ENCODE results near the gene RSAD2. TPM values are rescaled to one million over a fixed set of nuclear protein-coding genes. Genes with fewer than 3 reads are reported as not detected.

Gene RSAD2
- total RNA-seq, 1 experiment from 2014 or later: 37.2 TPM

DNA sequence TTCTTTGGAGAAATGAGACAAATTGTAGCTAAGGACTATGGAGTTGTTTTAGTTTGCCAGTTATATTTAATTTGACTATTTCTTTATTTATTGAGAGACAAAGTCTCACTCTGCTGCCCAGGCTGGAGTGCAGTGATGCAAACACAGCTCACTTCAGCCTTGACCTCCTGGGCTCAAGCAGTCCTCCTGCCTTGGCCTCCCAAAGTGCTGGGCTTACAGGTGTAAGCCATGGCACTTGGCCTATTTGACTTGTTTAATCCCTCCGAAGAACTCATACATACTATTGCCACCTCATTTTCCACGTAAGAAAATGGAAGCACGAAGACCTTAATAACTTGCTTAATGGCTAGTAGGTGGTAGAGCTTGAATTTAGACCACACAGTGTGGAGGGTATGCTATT, 38.6 kb downstream of the RSAD2 start:
- Mint-ChIP-seq H3K36me3 (ENCODE audit: insufficient read depth, unreplicated experiment) (peaks cover 20% of the 10 kb centered on the region), H3K4me3 (ENCODE audit: low read depth, unreplicated experiment) (peak overlapping the region; percentile 58), H3K27me3 (ENCODE audit: unreplicated experiment) (no peaks in the 10 kb centered on the region), H3K9me3 (ENCODE audit: low read depth, unreplicated experiment) (no peaks in the 10 kb centered on the region), H3K4me1 (ENCODE audit: low read depth, unreplicated experiment) (peaks cover 43% of the 10 kb centered on the region), H3K27ac (ENCODE audit: unreplicated experiment) (no peak overlapping the region)
- CTCF ChIA-PET: interaction anchor here (0.7 to 1.5 kb wide), 4 partner anchors 11 to 129 kb away, joined by 3 to 5 read pairs (median 3); no protein-coding TSS in a partner anchor
- DNase-seq: no peak
- BruUV-seq (replicated peaks): no TSS peak
- intact Hi-C loops (cut with micrococcal nuclease; ENCODE audit: unreplicated experiment): no loop called here
- TF ChIP-seq, protein P1, sequence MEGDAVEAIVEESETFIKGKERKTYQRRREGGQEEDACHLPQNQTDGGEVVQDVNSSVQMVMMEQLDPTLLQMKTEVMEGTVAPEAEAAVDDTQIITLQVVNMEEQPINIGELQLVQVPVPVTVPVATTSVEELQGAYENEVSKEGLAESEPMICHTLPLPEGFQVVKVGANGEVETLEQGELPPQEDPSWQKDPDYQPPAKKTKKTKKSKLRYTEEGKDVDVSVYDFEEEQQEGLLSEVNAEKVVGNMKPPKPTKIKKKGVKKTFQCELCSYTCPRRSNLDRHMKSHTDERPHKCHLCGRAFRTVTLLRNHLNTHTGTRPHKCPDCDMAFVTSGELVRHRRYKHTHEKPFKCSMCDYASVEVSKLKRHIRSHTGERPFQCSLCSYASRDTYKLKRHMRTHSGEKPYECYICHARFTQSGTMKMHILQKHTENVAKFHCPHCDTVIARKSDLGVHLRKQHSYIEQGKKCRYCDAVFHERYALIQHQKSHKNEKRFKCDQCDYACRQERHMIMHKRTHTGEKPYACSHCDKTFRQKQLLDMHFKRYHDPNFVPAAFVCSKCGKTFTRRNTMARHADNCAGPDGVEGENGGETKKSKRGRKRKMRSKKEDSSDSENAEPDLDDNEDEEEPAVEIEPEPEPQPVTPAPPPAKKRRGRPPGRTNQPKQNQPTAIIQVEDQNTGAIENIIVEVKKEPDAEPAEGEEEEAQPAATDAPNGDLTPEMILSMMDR (IDR thresholded peaks at IDR 0.05; ENCODE audit: unreplicated experiment): no peak

DNA sequence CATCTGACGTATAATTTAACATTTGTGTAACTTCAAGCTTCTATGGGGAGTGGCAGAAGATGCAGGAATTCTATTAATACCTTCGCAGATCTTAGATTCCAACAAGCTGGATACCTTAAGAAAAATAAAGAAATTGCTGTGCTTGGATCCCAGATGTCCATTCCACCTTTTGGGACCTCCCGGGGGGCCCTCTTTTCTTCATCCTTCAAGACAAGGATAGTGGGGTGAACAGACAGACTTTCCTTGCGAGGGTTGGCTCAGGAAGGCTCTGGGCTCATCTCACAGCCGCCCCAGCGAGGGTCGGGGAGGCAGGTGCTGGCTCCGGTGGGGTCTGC, 39.1 kb downstream of the RSAD2 start:
- H3K27me3 Mint-ChIP-seq (ENCODE audit: unreplicated experiment): no peaks in the 10 kb centered on the region
- H3K4me1 Mint-ChIP-seq (ENCODE audit: low read depth, unreplicated experiment): peaks cover 48% of the 10 kb centered on the region
- no TSS peak for BruUV-seq (replicated peaks)
- intact Hi-C loops (cut with micrococcal nuclease; ENCODE audit: unreplicated experiment): no loop called here
- H3K9me3 Mint-ChIP-seq (ENCODE audit: low read depth, unreplicated experiment): no peaks in the 10 kb centered on the region
- no peak for DNase-seq
- CTCF ChIA-PET: interaction anchor here (0.7 to 1.5 kb wide), 3 partner anchors 11 to 128 kb away, joined by 3 to 5 read pairs (median 3); no protein-coding TSS in a partner anchor
- H3K4me3 Mint-ChIP-seq (ENCODE audit: low read depth, unreplicated experiment): peak overlapping the region; percentile 58
- no peak overlapping the region for H3K27ac Mint-ChIP-seq (ENCODE audit: unreplicated experiment)
- TF ChIP-seq, protein P1 (IDR thresholded peaks at IDR 0.05; ENCODE audit: unreplicated experiment): no peak
- H3K36me3 Mint-ChIP-seq (ENCODE audit: insufficient read depth, unreplicated experiment): peaks cover 20% of the 10 kb centered on the region

DNA sequence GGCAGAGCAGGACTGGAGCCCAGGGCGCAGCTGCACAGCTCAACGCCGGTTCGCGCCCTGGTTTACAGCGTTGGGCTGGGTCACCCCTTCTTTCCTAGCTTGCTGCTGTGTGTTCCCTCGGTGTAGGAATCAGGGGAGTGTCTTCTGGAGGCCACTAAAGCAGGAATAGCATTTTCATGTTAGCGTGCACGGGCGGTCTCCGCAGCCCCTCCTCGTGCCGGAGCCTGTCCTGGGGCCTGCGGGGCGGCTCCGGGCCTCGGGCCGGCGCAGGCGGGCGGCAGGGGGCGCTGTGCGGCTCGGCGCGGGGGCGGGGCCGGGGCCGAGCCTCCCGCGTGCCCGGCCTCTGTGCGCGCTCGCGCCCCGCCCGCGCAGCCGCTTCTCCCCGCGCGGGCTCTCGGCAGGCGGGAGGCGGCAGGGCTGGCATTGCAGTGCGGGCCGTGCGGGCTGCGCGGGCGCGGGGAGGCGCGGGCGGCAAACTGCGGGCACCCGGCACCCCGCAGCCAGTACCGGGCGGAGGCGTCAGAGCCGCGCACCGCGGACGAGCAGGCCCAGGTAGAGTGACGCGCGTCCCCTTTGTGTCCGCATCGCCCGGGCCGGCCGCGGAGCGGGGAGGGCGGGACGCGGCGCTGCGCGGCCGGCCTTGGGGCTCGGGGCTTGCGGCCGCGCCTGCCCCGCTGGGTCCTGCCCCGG, 39.6 kb downstream of the RSAD2 start, which contains the start of gene RNF144A:
Gene RNF144A, plus strand, starts transcription at position 342 of the 690 bp plus-strand sequence. CDS start 79,515 bp downstream, outside the sequence.
- no TSS peak for BruUV-seq (replicated peaks)
- CTCF ChIA-PET: interaction anchor here (0.7 to 1.5 kb wide), 3 partner anchors 10 to 128 kb away, joined by 3 to 5 read pairs (median 3); no protein-coding TSS in a partner anchor

DNA sequence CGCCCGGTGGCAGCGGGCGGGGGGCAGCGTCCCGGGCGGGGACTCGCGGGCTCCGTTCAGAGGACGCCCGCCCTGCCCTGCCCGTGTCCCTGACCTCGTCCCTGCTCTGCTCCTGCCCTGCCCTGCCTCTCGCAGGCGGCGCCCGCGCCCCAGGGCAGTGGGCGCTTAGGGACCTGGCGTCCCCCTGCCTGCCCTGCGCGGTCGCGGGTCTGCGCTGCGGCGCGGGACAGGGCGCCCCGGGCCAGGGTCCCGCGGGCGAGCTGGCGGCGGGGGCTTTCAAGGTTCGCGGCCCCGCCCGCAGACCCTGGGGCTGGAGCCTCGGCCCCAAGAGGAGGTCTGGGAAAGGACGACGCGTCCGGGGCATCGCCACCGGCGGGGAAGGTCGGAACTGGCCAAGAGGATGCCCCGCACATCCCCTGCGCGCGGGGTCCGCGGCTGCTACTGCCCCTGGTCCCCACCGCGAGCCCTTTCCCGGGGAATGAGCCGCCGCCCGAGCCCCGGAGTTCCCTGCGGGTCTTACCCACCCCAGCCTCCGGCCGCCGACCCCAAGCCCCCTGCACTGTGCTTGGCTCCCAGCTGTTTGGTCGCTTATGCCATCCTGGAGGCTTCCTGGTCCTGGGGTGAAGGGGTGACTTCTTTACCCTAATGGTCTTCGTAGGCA, 40.3 kb downstream of the RSAD2 start:
- CTCF ChIA-PET: no interaction called here
- Mint-ChIP-seq H3K27ac (ENCODE audit: unreplicated experiment) (no peak overlapping the region), H3K9me3 (ENCODE audit: low read depth, unreplicated experiment) (no peaks in the 10 kb centered on the region), H3K36me3 (ENCODE audit: insufficient read depth, unreplicated experiment) (peaks cover 24% of the 10 kb centered on the region), H3K4me1 (ENCODE audit: low read depth, unreplicated experiment) (peaks cover 54% of the 10 kb centered on the region), H3K27me3 (ENCODE audit: unreplicated experiment) (no peaks in the 10 kb centered on the region), H3K4me3 (ENCODE audit: low read depth, unreplicated experiment) (peak overlapping the region; percentile 58)
- TF ChIP-seq, protein P1 (IDR thresholded peaks at IDR 0.05; ENCODE audit: unreplicated experiment): no peak
- intact Hi-C loops (cut with micrococcal nuclease; ENCODE audit: unreplicated experiment): no loop called here
- no TSS peak for BruUV-seq (replicated peaks)
- DNase-seq: peak; percentile 31

More for the DNA sequence above, 39.6 kb downstream of the RSAD2 start, which contains the start of gene RNF144A:
- H3K9me3 Mint-ChIP-seq (ENCODE audit: low read depth, unreplicated experiment): no peaks in the 10 kb centered on the region
- no peaks in the 10 kb centered on the region for H3K27me3 Mint-ChIP-seq (ENCODE audit: unreplicated experiment)
- peak; percentile 83 for DNase-seq
- intact Hi-C loops (cut with micrococcal nuclease; ENCODE audit: unreplicated experiment): no loop called here
- H3K36me3 Mint-ChIP-seq (ENCODE audit: insufficient read depth, unreplicated experiment): peaks cover 20% of the 10 kb centered on the region
- peaks cover 53% of the 10 kb centered on the region for H3K4me1 Mint-ChIP-seq (ENCODE audit: low read depth, unreplicated experiment)
- peak within 1 kb of the TSS; percentile 58 for H3K4me3 Mint-ChIP-seq (ENCODE audit: low read depth, unreplicated experiment)
- TF ChIP-seq, protein P1 (IDR thresholded peaks at IDR 0.05; ENCODE audit: unreplicated experiment): peak; percentile 56
- H3K27ac Mint-ChIP-seq (ENCODE audit: unreplicated experiment): no peak within 1 kb of the TSS
